Measurements from ENCODE around the gene PLAAT4. TPM values are rescaled to one million over a fixed set of nuclear protein-coding genes. Genes with fewer than 3 reads are reported as not detected.
"Not testable (repeated sequence)": the region's sequence is repeated elsewhere in the genome, so short reads cannot be mapped to it uniquely, and the experiment has no call there.

The PLAAT4 gene
- total and polyA plus RNA-seq, 7 donors, result 4.3 to 12.2 (median 8.5) TPM

DNA sequence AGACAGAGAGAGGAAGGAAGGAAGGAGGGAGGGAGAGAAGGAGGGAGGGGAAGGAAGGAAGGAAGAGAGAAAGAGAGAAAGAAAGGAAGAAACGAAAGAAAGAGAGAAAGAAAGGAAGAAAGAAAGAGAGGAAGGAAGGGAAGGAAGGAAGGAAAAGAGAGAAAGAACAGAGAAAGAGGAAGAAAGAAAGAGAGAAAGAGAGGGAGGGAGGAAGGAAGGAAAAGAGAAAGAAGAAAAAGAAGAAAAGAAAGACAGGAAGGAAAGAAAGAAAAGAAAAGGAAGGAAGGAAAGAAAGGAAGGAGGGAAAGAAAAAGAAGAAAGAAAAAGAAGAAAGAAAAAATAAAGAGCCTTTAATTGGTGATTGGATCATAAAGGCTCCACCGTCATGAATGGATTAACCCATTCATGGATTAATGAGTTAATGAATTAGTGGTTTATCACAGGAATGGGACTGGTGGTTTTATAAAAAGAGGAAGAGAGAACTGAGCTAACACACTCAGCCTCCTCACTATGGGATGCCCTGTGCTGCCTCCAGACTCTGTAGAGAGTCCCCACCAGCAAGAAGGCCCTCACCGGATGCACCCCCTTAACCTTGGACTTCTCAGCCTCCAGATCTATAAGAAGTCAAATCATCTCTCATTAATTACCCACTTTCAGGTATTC, 35.5 kb downstream of the PLAAT4 start:
- 49 to 63% (median 56%) methylated on average over 3 of the region's 3 CpGs for WGBS, 3 donors

DNA sequence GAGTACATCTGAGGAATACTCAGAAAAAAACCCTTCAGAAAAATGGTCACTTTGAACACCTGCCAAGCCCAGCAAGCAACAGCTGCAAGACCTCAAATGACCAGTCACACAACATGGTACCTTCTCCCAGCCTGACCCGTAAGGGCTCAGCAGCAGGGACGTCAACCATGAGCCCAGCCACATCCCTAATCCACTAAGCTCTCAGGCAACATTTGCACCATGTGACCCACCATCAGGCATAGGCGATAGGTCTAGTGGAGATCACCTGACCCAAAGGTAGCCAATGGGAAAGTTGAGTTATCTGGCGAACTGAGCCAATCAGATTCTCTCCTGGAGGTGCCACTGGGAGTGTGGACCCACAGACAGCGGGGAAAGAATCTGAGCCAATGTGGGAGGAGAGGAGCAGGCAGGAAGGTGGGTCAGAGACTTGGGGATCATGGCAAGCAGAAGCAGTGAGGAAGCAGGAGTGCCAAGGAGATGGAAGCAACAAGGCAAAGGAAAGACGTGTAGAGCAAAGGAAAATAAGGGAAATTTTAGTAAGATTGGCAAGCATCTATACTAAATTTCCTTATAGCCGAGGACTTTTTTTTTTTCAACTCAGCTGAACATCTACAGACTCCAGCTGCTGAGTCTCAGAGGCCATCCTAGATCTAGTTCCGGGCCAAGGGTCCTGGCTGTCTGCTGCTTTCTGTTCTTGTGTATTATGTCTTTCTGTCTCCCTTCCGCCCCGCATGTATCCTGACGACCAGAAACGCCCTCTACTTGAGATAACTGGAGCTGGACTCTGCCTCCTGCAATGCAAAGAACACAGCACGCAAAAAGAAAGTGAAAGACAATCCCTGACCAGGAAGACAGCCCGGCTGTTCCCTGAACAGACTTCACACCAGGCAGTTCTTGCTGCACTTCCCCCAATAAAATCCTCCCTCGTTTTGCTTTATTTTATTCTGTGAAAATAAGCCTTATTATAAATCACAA, 37.6 kb downstream of the PLAAT4 start:
- ATAC-seq, result peak; percentile 71 to 84 (median 80)
- WGBS, 3 donors, result 19 to 26% (median 24%) methylated on average over 15 of the region's 15 CpGs
- DNase-seq, result peak; percentile 22 to 59
- Histone ChIP-seq H3K36me3 (ENCODE audit: insufficient read depth in 1 of 2, low read depth in 1 of 2) (peaks cover 0 to 6% of the 10 kb centered on the region in 2 donors), H3K4me1 (peaks cover 17% of the 10 kb centered on the region), H3K27me3 (ENCODE audit: insufficient read depth in 3 of 3, low read length in 2 of 3) (no peaks in the 10 kb centered on the region), H3K9me3 (no peaks in the 10 kb centered on the region), H3K4me3 (peak overlapping the region; percentile 48), H3K27ac (peak overlapping the region; percentile 74)
- intact Hi-C loops (cut with DNase I), result loop anchor here in 1 of 2 donors (2.0 kb wide), 1 partner anchor 37 kb away; the partner anchor contains the start of gene PLAAT4
- TF ChIP-seq CTCF (IDR thresholded peaks at IDR 0.05), result no peak

More for the DNA sequence above, 35.5 kb downstream of the PLAAT4 start:
- no peak for TF ChIP-seq CTCF (IDR thresholded peaks at IDR 0.05)
- Histone ChIP-seq H3K9me3 (no peaks in the 10 kb centered on the region), H3K27ac (no peak overlapping the region), H3K4me1 (peaks cover 24% of the 10 kb centered on the region), H3K27me3 (ENCODE audit: insufficient read depth in 3 of 3, low read length in 2 of 3) (no peaks in the 10 kb centered on the region), H3K4me3 (no peak overlapping the region), H3K36me3 (ENCODE audit: insufficient read depth in 1 of 2, low read depth in 1 of 2) (no peaks in the 10 kb centered on the region)
- DNase-seq (no peak), ATAC-seq (no peak)
- intact Hi-C loops (cut with DNase I), result no loop called here

DNA sequence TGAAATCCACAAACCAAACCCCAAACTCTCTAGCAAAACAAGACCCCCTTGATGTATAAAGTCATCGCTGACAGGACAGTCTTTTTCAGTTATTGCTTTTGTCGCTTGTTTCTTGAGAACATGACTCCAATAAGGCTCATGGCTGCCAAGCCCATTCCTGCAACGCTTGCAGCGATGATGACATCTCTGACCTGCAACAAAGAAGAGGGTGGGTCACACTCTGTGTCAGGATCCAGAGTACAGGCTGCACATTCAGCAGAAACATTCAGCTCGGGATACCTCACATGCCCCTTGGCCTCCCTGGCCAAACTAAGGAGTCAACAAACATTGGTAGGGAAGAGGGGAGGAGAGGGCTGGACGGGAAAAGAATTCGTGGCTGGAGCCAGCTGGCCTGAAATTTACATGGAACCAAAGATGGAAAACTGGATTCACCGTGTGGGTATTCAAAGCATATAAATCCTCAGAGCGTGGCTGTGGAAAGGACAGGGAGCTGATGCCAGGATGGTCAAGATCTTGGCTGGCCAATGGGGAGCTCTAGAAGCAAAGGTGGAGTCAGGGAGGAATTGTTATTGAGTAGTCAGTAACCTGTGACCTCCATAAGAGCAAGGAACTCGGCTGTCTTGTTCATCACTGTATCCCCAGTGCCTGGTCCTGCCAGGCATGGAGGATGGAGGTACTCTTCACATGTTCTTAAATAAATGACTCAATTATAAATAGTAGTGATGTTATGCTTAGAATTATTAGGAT, 38.4 kb downstream of the PLAAT4 start:
- H3K9me3 ChIP-seq, result peaks cover 2% of the 10 kb centered on the region
- intact Hi-C loops (cut with DNase I), result loop anchor here in 1 of 2 donors (2.0 kb wide), 1 partner anchor 38 kb away; the partner anchor contains the start of gene PLAAT4
- WGBS, 3 donors, result 20 to 28% (median 20%) methylated on average over 10 of the region's 10 CpGs
- H3K4me3 ChIP-seq, result peak overlapping the region; percentile 48
- TF ChIP-seq CTCF (IDR thresholded peaks at IDR 0.05), result no peak
- H3K27me3 ChIP-seq (ENCODE audit: insufficient read depth in 3 of 3, low read length in 2 of 3), result no peaks in the 10 kb centered on the region
- ATAC-seq, result peak; percentile 72 to 91 (median 87)
- peaks cover 17% of the 10 kb centered on the region for H3K4me1 ChIP-seq
- peak; percentile 56 to 75 for DNase-seq
- peaks cover 0 to 9% of the 10 kb centered on the region in 2 donors for H3K36me3 ChIP-seq (ENCODE audit: insufficient read depth in 1 of 2, low read depth in 1 of 2)
- peak overlapping the region; percentile 74 for H3K27ac ChIP-seq

GRCh38 chr11:63578882-63579281, 42.3 kb downstream of the PLAAT4 start:
- H3K4me3 ChIP-seq; H3K27ac ChIP-seq; DNase-seq; ATAC-seq; H3K27me3 ChIP-seq (ENCODE audit: insufficient read depth in 3 of 3, low read length in 2 of 3); intact Hi-C loops (cut with DNase I): not testable (repeated sequence)
- Histone ChIP-seq H3K4me1 (peaks cover 12% of the 10 kb centered on the region), H3K9me3 (peaks cover 15% of the 10 kb centered on the region), H3K36me3 (ENCODE audit: insufficient read depth in 1 of 2, low read depth in 1 of 2) (peaks cover 0 to 43% of the 10 kb centered on the region in 2 donors)
- WGBS, 3 donors, result 85 to 93% (median 90%) methylated on average over 2 of the region's 3 CpGs

DNA sequence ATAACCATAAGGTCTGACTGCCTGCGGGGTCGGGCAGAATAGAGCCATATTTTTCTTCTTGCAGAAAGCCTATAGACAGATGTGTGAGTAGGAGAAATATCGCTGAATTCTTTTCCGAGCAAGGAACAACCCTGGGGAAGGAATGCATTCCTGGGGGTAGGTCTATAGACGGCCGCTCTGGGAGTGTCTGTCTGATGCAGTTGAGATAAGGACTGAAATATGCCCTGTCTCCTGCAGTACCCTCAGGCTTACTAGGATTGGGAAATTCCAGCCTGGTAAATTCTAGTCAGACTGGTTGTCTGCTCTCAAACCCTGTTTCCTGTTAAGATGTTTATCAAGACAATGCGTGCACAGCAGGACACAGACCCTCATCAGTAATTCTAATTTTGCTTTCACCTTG, 44.6 kb downstream of the PLAAT4 start:
- not testable (repeated sequence) for H3K27me3 ChIP-seq (ENCODE audit: insufficient read depth in 3 of 3, low read length in 2 of 3); ATAC-seq; DNase-seq; H3K27ac ChIP-seq; H3K4me1 ChIP-seq; H3K4me3 ChIP-seq
- peaks cover 15% of the 10 kb centered on the region for H3K9me3 ChIP-seq
- intact Hi-C loops (cut with DNase I), result loop anchor here in 1 of 2 donors (10.0 kb wide), 1 partner anchor 96 kb away; no protein-coding TSS in a partner anchor
- H3K36me3 ChIP-seq (ENCODE audit: insufficient read depth in 1 of 2, low read depth in 1 of 2), result peaks cover 0 to 65% of the 10 kb centered on the region in 2 donors
- WGBS, 3 donors, result 86 to 94% (median 90%) methylated on average over 7 of the region's 7 CpGs

Data from psoas muscle (tissue), 8 donors.